Right lobe of liver (tissue), 6 donors: ENCODE results near the gene AK1. TPM values are rescaled to one million over a fixed set of nuclear protein-coding genes. Genes with fewer than 3 reads are reported as not detected.
A peak's percentile ranks its signal among the peaks of the same experiment; 100 is the strongest.

Experiments
- ATAC-seq, 4 donors: fragments of 200-7000 bp; cut with Tn5 transposase; one replicate each; pipeline ENCODE4 v1.9.1; 2020; ENCODE audit warnings: mild to moderate bottlenecking in 4 of 4, moderate library complexity in 4 of 4
- DNase-seq, 3 donors: peaks; one replicate each; pipeline ENCODE4 v3.0.0-alpha.2; 2020
- H3K27ac ChIP-seq, 3 donors: fragments of 200-600 bp; one replicate each; pipeline ENCODE4 v1.8.0; 2022
- H3K27me3 ChIP-seq, 2 donors: fragments of 200-600 bp; one replicate each; pipeline ENCODE4 v1.8.0; 2022
- H3K36me3 ChIP-seq, 4 donors: fragments of 200-600 bp; sonication (generic) in 1 of 4; one replicate each; pipeline versions ENCODE4 v1.5.1 to v1.8.0; 2017 to 2022; ENCODE audit warnings: control low read depth in 1 of 4
- H3K4me1 ChIP-seq, 4 donors: fragments of 200-600 bp; sonication (generic) in 1 of 4; one replicate each; pipeline versions ENCODE4 v1.5.1 to v1.8.0; 2017 to 2022; ENCODE audit warnings: control low read depth in 1 of 4
- H3K4me3 ChIP-seq, 3 donors: fragments of 200-600 bp; one replicate each; pipeline ENCODE4 v1.8.0; 2022
- H3K9me3 ChIP-seq, 4 donors: fragments of 200-600 bp; sonication (generic) in 1 of 4; one replicate each; pipeline versions ENCODE4 v1.5.1 to v1.8.0; 2017 to 2022; ENCODE audit warnings: control low read depth in 1 of 4
- CTCF ChIP-seq, 4 donors: fragments of 200-600 bp in 3 of 4; fragments of 450-650 bp in 1 of 4; IDR thresholded peaks; one replicate each; pipeline versions ENCODE4 v1.5.1 to v1.8.0; 2016 to 2022; ENCODE audit warnings: antibody characterized with exemption in 4 of 4, mild to moderate bottlenecking in 2 of 4
- POLR2A ChIP-seq: fragments of 450-650 bp; IDR thresholded peaks from one replicate; pipeline ENCODE4 v1.6.1; 2017; ENCODE audit warnings: antibody characterized with exemption, mild to moderate bottlenecking
- WGBS: methylation state at CpG from one replicate; pipeline ENCODE4 v1.1.6; 2018; ENCODE audit warnings: low coverage, low lambda C conversion rate; ENCODE audit not compliant: insufficient coverage; ENCODE audit errors: missing lambda C conversion rate; 5-methylcytosine and 5-hydroxymethylcytosine counted together
- intact Hi-C, 2 donors: fragments of 100-400 bp; cut with DNase I; formaldehyde crosslinking; loops; one replicate each; pipeline versions ENCODE4 v1.11.2 to v1.14.1; 2022
- total RNA-seq, 6 experiments: library from RNA; depleted of rRNA in 2 of 6; stranded (reverse); fragments of >200 nt in 2 of 6; fragmentation: NEBNext Ultra II Directional in 3 of 6; extraction: Animal tissue kit (Norgen Biotek cat#: 25700) in 3 of 6; gene quantifications; one replicate each; pipeline versions ENCODE4 v1.1.0 to v1.2.4, GENCODE V29; 2016 to 2023
- donor health status: DM: no; HTN: yes; CAD: no.
- donor health status: DM: no; HTN: no; CAD: no.
- donor health status: DM: no; HTN: no; CAD: no.
- donor health status: DM: no; HTN: yes; CAD: no.
- donor health status: DM: no; HTN: yes; CAD: no.

AK1 gene
- total RNA-seq, 6 experiments from 2014 or later, result 31.4 to 78.6 (median 51.7) TPM

- DNase-seq, result peak; percentile 83 to 90 (median 88)
- H3K4me3 ChIP-seq, result peak overlapping the region in 2 of 3 donors; percentile 26 to 34
- TF ChIP-seq POLR2A (peak; percentile 87), CTCF (IDR thresholded peaks at IDR 0.05) (peak in 2 of 4 donors; percentile 8 to 13)
- H3K27ac ChIP-seq, result peak overlapping the region in 2 of 3 donors; percentile 13 to 20
- intact Hi-C loops, result no loop called here
- peaks cover 0 to 5% (median 0%) of the 10 kb centered on the region in 4 donors for H3K36me3 ChIP-seq
- peaks cover 0 to 30% (median 15%) of the 10 kb centered on the region in 4 donors for H3K4me1 ChIP-seq
- 26% methylated on average over 8 of the region's 34 CpGs for WGBS
- no peaks in the 10 kb centered on the region for H3K27me3 ChIP-seq
- ATAC-seq, result peak; percentile 73 to 82 (median 76)
- H3K9me3 ChIP-seq, result no peaks in the 10 kb centered on the region
Measured at GRCh38 chr9:127828262-127829031, 49.0 kb downstream of the AK1 start.

- ATAC-seq, result no peak
- Histone ChIP-seq H3K9me3 (no peaks in the 10 kb centered on the region), H3K4me3 (no peak overlapping the region), H3K36me3 (peaks cover 0 to 5% (median 0%) of the 10 kb centered on the region in 4 donors), H3K27ac (no peak overlapping the region), H3K4me1 (peaks cover 0 to 22% (median 12%) of the 10 kb centered on the region in 4 donors), H3K27me3 (no peaks in the 10 kb centered on the region)
- no peak for DNase-seq
- intact Hi-C loops, result no loop called here
- TF ChIP-seq POLR2A (no peak), CTCF (IDR thresholded peaks at IDR 0.05) (no peak)
- 25% methylated on average over 1 of the region's 7 CpGs for WGBS
Measured at GRCh38 chr9:127826253-127826913, 51.1 kb downstream of the AK1 start.

- no peaks in the 10 kb centered on the region for H3K9me3 ChIP-seq
- H3K36me3 ChIP-seq, result peaks cover 0 to 5% (median 0%) of the 10 kb centered on the region in 4 donors
- intact Hi-C loops, result no loop called here
- peaks cover 0 to 22% (median 12%) of the 10 kb centered on the region in 4 donors for H3K4me1 ChIP-seq
- peak; percentile 75 to 85 (median 80) for ATAC-seq
- 53% methylated on average over 31 of the region's 42 CpGs for WGBS
- H3K27me3 ChIP-seq, result no peaks in the 10 kb centered on the region
- no peak overlapping the region for H3K4me3 ChIP-seq
- TF ChIP-seq CTCF (IDR thresholded peaks at IDR 0.05), result peak; percentile 25 to 57 (median 44)
- peak; percentile 18 for TF ChIP-seq POLR2A
- DNase-seq, result peak; percentile 85 to 89 (median 86)
- H3K27ac ChIP-seq, result peak overlapping the region in 1 of 3 donors; percentile 29
Measured at GRCh38 chr9:127825319-127826051, 52.0 kb downstream of the AK1 start.

- intact Hi-C loops, result no loop called here
- no peak for ATAC-seq
- TF ChIP-seq CTCF (IDR thresholded peaks at IDR 0.05) (no peak), POLR2A (no peak)
- Histone ChIP-seq H3K9me3 (no peaks in the 10 kb centered on the region), H3K27me3 (no peaks in the 10 kb centered on the region), H3K4me1 (peaks cover 0 to 11% (median 6%) of the 10 kb centered on the region in 4 donors), H3K27ac (no peak overlapping the region), H3K4me3 (no peak overlapping the region), H3K36me3 (peaks cover 0 to 26% (median 3%) of the 10 kb centered on the region in 4 donors)
- no peak for DNase-seq
- WGBS, result 73% methylated on average over 4 of the region's 4 CpGs
Measured at GRCh38 chr9:127822108-127822507, 55.4 kb downstream of the AK1 start.
